Measurements from ENCODE around the gene PIF1. TPM values are rescaled to one million over a fixed set of nuclear protein-coding genes. Genes with fewer than 3 reads are reported as not detected.

PIF1 gene
- total RNA-seq, 1 experiment from 2014 or later = 34.9 TPM

DNA sequence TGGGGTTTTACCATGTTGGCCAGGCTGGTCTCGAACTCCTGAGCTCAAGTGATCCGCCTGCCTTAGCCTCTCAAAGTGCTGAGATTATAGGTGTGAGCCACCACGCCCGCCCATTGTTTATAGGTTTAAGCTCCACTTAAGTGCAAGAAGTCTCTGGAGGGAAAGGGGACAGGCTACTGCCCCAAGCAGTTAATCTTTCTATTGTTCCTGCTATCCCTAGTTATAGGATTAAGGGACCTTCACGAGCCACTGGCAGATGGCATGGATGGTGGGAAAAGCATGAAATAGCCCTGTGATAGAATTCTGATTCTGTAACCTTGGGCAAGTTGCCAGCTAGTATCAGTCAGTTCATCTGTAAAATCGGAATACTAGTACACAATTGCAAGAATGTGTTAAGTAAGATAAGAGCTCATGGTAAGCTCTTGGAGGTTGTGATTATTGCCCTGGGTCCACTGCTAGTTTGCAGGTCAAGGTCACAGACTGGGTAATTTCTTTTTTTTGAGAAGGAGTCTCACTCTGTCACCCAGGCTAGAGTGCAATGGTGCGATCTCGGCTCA lies 44.8 kb downstream of the PIF1 start:
- Histone ChIP-seq H3K27ac (ENCODE audit: low read depth, low read length) (no peak overlapping the region), H3K36me3 (ENCODE audit: control insufficient read depth in 1 of 2, insufficient read depth in 2 of 2, low read length in 2 of 2) (no peaks in the 10 kb centered on the region)
- POLR2A ChIA-PET = no interaction called here

More for the DNA sequence above, 44.8 kb downstream of the PIF1 start:
- ChIA-PET CTCF (no interaction called here), RAD21 (ENCODE audit: low non-redundant PET in 1 of 2, low total read pairs in 2 of 2, uncharacterized antibody in 2 of 2, unreplicated experiment in 2 of 2) (no interaction called here)
- DNase-seq (ENCODE audit: low read depth, low spot score) = no peak
- Histone ChIP-seq H3K27me3 (ENCODE audit: insufficient read depth, low read length) (no peaks in the 10 kb centered on the region), H4K20me1 (ENCODE audit: insufficient read depth) (no peaks in the 10 kb centered on the region), H3K4me1 (ENCODE audit: control insufficient read depth in 1 of 2, insufficient read depth in 2 of 2, low read length in 2 of 2) (peaks cover 0 to 8% of the 10 kb centered on the region in 2 experiments; a peak in 2 of 4 replicates), H3K4me2 (ENCODE audit: low read length) (no peak overlapping the region), H3K9me3 (ENCODE audit: control insufficient read depth in 1 of 2, insufficient read depth in 1 of 2, low read depth in 1 of 2, low read length in 2 of 2) (no peaks in the 10 kb centered on the region), H3K79me2 (ENCODE audit: insufficient read depth, low read length) (no peaks in the 10 kb centered on the region), H3K9me2 (ENCODE audit: insufficient read depth) (no peaks in the 10 kb centered on the region), H3K9ac (ENCODE audit: low read length) (no peak overlapping the region), H3K4me3 (replicated peaks in 1 of 2; ENCODE audit: low read depth in 1 of 2, low read length in 2 of 2) (no peak overlapping the region), H2AFZ (ENCODE audit: low read depth, low read length, poor library complexity, severe bottlenecking) (no peak overlapping the region)
- no peak for ATAC-seq
- TF ChIP-seq TCF7L2 (IDR thresholded peaks at IDR 0.05; ENCODE audit: borderline replicate concordance, extremely low read depth, insufficient read depth, insufficient read length) (no peak), ELF1 (IDR thresholded peaks at IDR 0.05; ENCODE audit: borderline replicate concordance, low read depth) (no peak), CBX3 (IDR thresholded peaks at IDR 0.05; ENCODE audit: low read depth) (no peak), SP1 (IDR thresholded peaks at IDR 0.05; ENCODE audit: low read depth) (no peak), ZNF274 (IDR thresholded peaks at IDR 0.05; ENCODE audit: low read depth, low read length) (no peak), SRF (IDR thresholded peaks at IDR 0.05; ENCODE audit: low read depth) (no peak), EZH2phosphoT487 (IDR thresholded peaks at IDR 0.05; ENCODE audit: borderline replicate concordance) (no peak), CEBPB (IDR thresholded peaks at IDR 0.05; ENCODE audit: low read depth) (no peak), JUND (IDR thresholded peaks at IDR 0.05) (no peak), FOSL1 (IDR thresholded peaks at IDR 0.05; ENCODE audit: low read depth) (no peak), YY1 (IDR thresholded peaks at IDR 0.05; ENCODE audit: extremely low read depth, insufficient replicate concordance, low read depth, low read length) (no peak)
- TF ChIP-seq, protein P1, sequence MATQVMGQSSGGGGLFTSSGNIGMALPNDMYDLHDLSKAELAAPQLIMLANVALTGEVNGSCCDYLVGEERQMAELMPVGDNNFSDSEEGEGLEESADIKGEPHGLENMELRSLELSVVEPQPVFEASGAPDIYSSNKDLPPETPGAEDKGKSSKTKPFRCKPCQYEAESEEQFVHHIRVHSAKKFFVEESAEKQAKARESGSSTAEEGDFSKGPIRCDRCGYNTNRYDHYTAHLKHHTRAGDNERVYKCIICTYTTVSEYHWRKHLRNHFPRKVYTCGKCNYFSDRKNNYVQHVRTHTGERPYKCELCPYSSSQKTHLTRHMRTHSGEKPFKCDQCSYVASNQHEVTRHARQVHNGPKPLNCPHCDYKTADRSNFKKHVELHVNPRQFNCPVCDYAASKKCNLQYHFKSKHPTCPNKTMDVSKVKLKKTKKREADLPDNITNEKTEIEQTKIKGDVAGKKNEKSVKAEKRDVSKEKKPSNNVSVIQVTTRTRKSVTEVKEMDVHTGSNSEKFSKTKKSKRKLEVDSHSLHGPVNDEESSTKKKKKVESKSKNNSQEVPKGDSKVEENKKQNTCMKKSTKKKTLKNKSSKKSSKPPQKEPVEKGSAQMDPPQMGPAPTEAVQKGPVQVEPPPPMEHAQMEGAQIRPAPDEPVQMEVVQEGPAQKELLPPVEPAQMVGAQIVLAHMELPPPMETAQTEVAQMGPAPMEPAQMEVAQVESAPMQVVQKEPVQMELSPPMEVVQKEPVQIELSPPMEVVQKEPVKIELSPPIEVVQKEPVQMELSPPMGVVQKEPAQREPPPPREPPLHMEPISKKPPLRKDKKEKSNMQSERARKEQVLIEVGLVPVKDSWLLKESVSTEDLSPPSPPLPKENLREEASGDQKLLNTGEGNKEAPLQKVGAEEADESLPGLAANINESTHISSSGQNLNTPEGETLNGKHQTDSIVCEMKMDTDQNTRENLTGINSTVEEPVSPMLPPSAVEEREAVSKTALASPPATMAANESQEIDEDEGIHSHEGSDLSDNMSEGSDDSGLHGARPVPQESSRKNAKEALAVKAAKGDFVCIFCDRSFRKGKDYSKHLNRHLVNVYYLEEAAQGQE (IDR thresholded peaks at IDR 0.05; ENCODE audit: low read depth) = no peak
- TF ChIP-seq, protein P2, sequence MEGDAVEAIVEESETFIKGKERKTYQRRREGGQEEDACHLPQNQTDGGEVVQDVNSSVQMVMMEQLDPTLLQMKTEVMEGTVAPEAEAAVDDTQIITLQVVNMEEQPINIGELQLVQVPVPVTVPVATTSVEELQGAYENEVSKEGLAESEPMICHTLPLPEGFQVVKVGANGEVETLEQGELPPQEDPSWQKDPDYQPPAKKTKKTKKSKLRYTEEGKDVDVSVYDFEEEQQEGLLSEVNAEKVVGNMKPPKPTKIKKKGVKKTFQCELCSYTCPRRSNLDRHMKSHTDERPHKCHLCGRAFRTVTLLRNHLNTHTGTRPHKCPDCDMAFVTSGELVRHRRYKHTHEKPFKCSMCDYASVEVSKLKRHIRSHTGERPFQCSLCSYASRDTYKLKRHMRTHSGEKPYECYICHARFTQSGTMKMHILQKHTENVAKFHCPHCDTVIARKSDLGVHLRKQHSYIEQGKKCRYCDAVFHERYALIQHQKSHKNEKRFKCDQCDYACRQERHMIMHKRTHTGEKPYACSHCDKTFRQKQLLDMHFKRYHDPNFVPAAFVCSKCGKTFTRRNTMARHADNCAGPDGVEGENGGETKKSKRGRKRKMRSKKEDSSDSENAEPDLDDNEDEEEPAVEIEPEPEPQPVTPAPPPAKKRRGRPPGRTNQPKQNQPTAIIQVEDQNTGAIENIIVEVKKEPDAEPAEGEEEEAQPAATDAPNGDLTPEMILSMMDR (IDR thresholded peaks at IDR 0.05 in 2 of 3, conservative IDR thresholded peaks at IDR 0.05 in 1 of 3; ENCODE audit: borderline replicate concordance in 1 of 3, insufficient read depth in 1 of 3, low read depth in 2 of 3, low read length in 2 of 3) = no peak
- intact Hi-C loops (cut with micrococcal nuclease) = no loop called here
- no TSS peak for BruUV-seq (replicated peaks)

Data from HCT116 (cell line).